ENCODE data around the gene MUTYH. TPM values are rescaled to one million over a fixed set of nuclear protein-coding genes. Genes with fewer than 3 reads are reported as not detected.

Gene MUTYH
- polyA plus RNA-seq, 1 donor from 2014 or later: 59.8 TPM

GRCh38 chr1:45379524-45379923 is 39.3 kb upstream of the MUTYH start:
- Histone ChIP-seq H3F3A (ENCODE audit: insufficient read depth, low read length, poor library complexity, severe bottlenecking) (no peaks in the 10 kb centered on the region), H4K20me1 (ENCODE audit: insufficient read depth) (no peaks in the 10 kb centered on the region), H3K36me3 (ENCODE audit: insufficient read depth, low read length) (no peaks in the 10 kb centered on the region), H3K4me2 (ENCODE audit: low read length) (no peak overlapping the region), H3K4me3 (ENCODE audit: low read length) (no peak overlapping the region), H3K9me2 (ENCODE audit: insufficient read depth, low read length) (no peaks in the 10 kb centered on the region), H3K9me3 (ENCODE audit: low read length) (no peaks in the 10 kb centered on the region), H2AFZ (ENCODE audit: low read depth, low read length) (no peak overlapping the region), H3K9ac (ENCODE audit: low read length) (no peak overlapping the region), H3K27me3 (ENCODE audit: insufficient read depth, low read depth, low read length) (no peaks in the 10 kb centered on the region), H3K79me2 (replicated peaks; ENCODE audit: insufficient read depth, low read length) (no peaks in the 10 kb centered on the region), H3K27ac (ENCODE audit: low read length) (no peak overlapping the region)
- TF ChIP-seq CTCF (IDR thresholded peaks at IDR 0.05; ENCODE audit: poor library complexity, severe bottlenecking): no peak
- no peak for TF ChIP-seq EP300 (conservative IDR thresholded peaks at IDR 0.05; ENCODE audit: poor library complexity, severe bottlenecking)
- no peak for TF ChIP-seq EZH2 (IDR thresholded peaks at IDR 0.05; ENCODE audit: borderline replicate concordance, insufficient read depth, low read length, poor library complexity, severe bottlenecking)
- no peak for TF ChIP-seq POLR2AphosphoS5 (IDR thresholded peaks at IDR 0.05)
- no peak for TF ChIP-seq MXI1 (conservative IDR thresholded peaks at IDR 0.05; ENCODE audit: poor library complexity, severe bottlenecking)

DNA sequence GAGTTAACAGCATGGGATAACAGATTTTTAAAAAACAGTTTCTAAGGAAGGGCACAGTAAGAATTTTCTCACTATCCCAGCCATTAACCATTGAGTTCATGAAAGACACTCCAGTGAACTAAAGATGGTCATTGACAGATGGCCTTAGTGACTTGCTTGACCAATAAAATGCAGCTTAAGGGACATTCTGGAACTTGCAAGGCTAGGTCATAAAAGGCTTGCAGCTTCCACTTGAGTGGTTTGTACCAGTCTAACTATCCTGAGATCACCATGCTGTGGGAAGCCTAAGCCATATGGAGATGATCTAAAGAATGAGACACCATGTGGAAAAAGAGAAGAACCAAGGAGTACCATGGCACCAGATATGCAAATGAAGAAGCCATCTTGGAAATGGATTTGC is 37.9 kb upstream of the MUTYH start:
- Histone ChIP-seq H3K4me2 (ENCODE audit: low read length) (no peak overlapping the region), H3K27me3 (ENCODE audit: insufficient read depth, low read depth, low read length) (no peaks in the 10 kb centered on the region), H2AFZ (ENCODE audit: low read depth, low read length) (no peak overlapping the region), H4K20me1 (ENCODE audit: insufficient read depth) (no peaks in the 10 kb centered on the region), H3K36me3 (ENCODE audit: insufficient read depth, low read length) (no peaks in the 10 kb centered on the region), H3K79me2 (replicated peaks; ENCODE audit: insufficient read depth, low read length) (no peaks in the 10 kb centered on the region), H3K27ac (ENCODE audit: low read length) (no peak overlapping the region), H3K9me2 (ENCODE audit: insufficient read depth, low read length) (no peaks in the 10 kb centered on the region), H3K9ac (ENCODE audit: low read length) (no peak overlapping the region), H3F3A (ENCODE audit: insufficient read depth, low read length, poor library complexity, severe bottlenecking) (no peaks in the 10 kb centered on the region), H3K9me3 (ENCODE audit: low read length) (no peaks in the 10 kb centered on the region), H3K4me3 (ENCODE audit: low read length) (no peak overlapping the region)
- no peak for TF ChIP-seq RAD21 (conservative IDR thresholded peaks at IDR 0.05)
- no peak for TF ChIP-seq TAF1 (IDR thresholded peaks at IDR 0.05; ENCODE audit: low read depth)

GRCh38 chr1:45375104-45376090 is 35.2 kb upstream of the MUTYH start:
- Histone ChIP-seq H3K9ac (ENCODE audit: low read length) (no peak overlapping the region), H3K9me3 (ENCODE audit: low read length) (no peaks in the 10 kb centered on the region), H3F3A (ENCODE audit: insufficient read depth, low read length, poor library complexity, severe bottlenecking) (no peaks in the 10 kb centered on the region), H4K20me1 (ENCODE audit: insufficient read depth) (no peaks in the 10 kb centered on the region), H3K27ac (ENCODE audit: low read length) (no peak overlapping the region), H3K36me3 (ENCODE audit: insufficient read depth, low read length) (no peaks in the 10 kb centered on the region), H2AFZ (ENCODE audit: low read depth, low read length) (no peak overlapping the region), H3K79me2 (replicated peaks; ENCODE audit: insufficient read depth, low read length) (no peaks in the 10 kb centered on the region), H3K27me3 (ENCODE audit: insufficient read depth, low read depth, low read length) (no peaks in the 10 kb centered on the region), H3K4me3 (ENCODE audit: low read length) (no peak overlapping the region), H3K4me2 (ENCODE audit: low read length) (no peak overlapping the region), H3K9me2 (ENCODE audit: insufficient read depth, low read length) (no peaks in the 10 kb centered on the region)
- TF ChIP-seq POLR2AphosphoS5 (IDR thresholded peaks at IDR 0.05): no peak
- TF ChIP-seq MXI1 (conservative IDR thresholded peaks at IDR 0.05; ENCODE audit: poor library complexity, severe bottlenecking): no peak
- no peak for TF ChIP-seq SMC3 (conservative IDR thresholded peaks at IDR 0.05; ENCODE audit: poor library complexity)
- no peak for TF ChIP-seq RAD21 (conservative IDR thresholded peaks at IDR 0.05)
- no peak for TF ChIP-seq EZH2 (IDR thresholded peaks at IDR 0.05; ENCODE audit: borderline replicate concordance, insufficient read depth, low read length, poor library complexity, severe bottlenecking)
- TF ChIP-seq EP300 (conservative IDR thresholded peaks at IDR 0.05; ENCODE audit: poor library complexity, severe bottlenecking): no peak
